Measurements from ENCODE around the gene MAP4.

Gene MAP4

DNA sequence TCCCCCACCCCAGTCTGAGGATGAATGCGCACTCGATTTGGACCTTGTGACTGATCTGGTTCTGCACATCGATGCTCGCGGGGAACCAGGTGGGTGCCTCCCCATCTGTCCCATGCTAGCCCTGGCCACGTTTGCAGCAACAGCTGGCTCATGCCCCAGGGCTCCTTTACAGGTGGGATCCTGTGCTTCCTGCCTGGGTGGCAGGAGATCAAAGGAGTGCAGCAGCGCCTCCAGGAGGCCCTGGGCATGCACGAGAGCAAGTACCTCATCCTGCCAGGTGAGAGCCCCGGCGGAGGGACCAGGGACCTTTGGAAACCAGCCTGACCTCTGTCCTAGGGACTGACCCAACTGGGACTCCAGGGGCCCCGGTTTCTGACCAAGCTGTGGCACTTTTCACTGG, 169.0 kb downstream of the MAP4 start:
- H3K27me3 ChIP-seq (ENCODE audit: insufficient read depth, low read length) = no peaks in the 10 kb centered on the region
- H3K4me1 ChIP-seq (ENCODE audit: control insufficient read depth in 1 of 2, insufficient read depth in 2 of 2, low read length in 2 of 2) = no peaks in the 10 kb centered on the region
- H2BK5ac ChIP-seq (ENCODE audit: low read depth, low read length, poor library complexity) = no peak overlapping the region
- no peak overlapping the region for H4K91ac ChIP-seq (ENCODE audit: low read depth, low read length)
- no peak overlapping the region for H3K4ac ChIP-seq (ENCODE audit: low read depth, low read length)
- no peak overlapping the region for H2AK5ac ChIP-seq (ENCODE audit: low read length)
- peaks cover 85 to 94% of the 10 kb centered on the region in 2 experiments for H3K36me3 ChIP-seq (ENCODE audit: control insufficient read depth in 1 of 2, insufficient read depth in 2 of 2, low read length in 2 of 2)
- H3K27ac ChIP-seq (ENCODE audit: low read depth, low read length) = no peak overlapping the region
- no peak overlapping the region for H4K8ac ChIP-seq (ENCODE audit: low read depth, low read length)
- H3K9ac ChIP-seq (ENCODE audit: low read length) = no peak overlapping the region
- no peak overlapping the region for H2BK12ac ChIP-seq (ENCODE audit: low read length)
- no peak for DNase-seq
- no peak overlapping the region for H3K18ac ChIP-seq (ENCODE audit: low read length)
- no peak overlapping the region for H3K14ac ChIP-seq (ENCODE audit: low read length)
- H3K9me3 ChIP-seq (ENCODE audit: insufficient read depth, low read depth, low read length) = peaks cover 5% of the 10 kb centered on the region
- no peaks in the 10 kb centered on the region for H3K79me2 ChIP-seq (ENCODE audit: control insufficient read depth, insufficient read depth, low read length, poor library complexity)
- no peak overlapping the region for H4K12ac ChIP-seq (ENCODE audit: low read depth, low read length)
- no peak overlapping the region for H3K4me3 ChIP-seq (ENCODE audit: low read depth, low read length)
- no peaks in the 10 kb centered on the region for H3K79me1 ChIP-seq (ENCODE audit: low read length)
- no CpG with 5 or more reads among the region's 11 CpGs for WGBS (ENCODE audit: extremely low coverage, insufficient coverage, insufficient read length)
- H2AFZ ChIP-seq (ENCODE audit: insufficient read depth, low read length, poor library complexity) = no peak overlapping the region
- no peak overlapping the region for H2BK120ac ChIP-seq (ENCODE audit: insufficient read depth, low read length, poor library complexity)
- H3K4me2 ChIP-seq (ENCODE audit: low read length) = no peak overlapping the region
- no peak overlapping the region for H3K23ac ChIP-seq (ENCODE audit: low read length)

DNA sequence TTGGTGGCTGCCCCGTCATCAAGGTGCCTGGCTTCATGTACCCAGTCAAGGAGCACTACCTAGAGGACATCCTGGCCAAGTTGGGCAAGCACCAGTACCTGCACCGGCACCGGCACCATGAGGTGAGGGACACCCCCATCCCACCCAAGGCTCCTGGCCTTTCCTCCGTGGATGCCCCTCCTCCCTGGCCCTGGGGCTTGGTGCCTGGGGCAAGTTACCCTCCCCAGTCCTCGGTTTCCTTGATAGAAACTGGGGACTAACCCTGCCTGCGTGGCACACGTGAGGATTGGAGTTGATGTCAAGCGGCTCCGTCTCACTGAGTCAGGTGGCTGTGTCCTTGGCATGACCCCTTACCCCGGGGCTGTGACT, 169.4 kb downstream of the MAP4 start:
- H3K14ac ChIP-seq (ENCODE audit: low read length) = no peak overlapping the region
- no peak overlapping the region for H4K8ac ChIP-seq (ENCODE audit: low read depth, low read length)
- H3K27ac ChIP-seq (ENCODE audit: low read depth, low read length) = no peak overlapping the region
- no peak overlapping the region for H2AK5ac ChIP-seq (ENCODE audit: low read length)
- no peak overlapping the region for H4K91ac ChIP-seq (ENCODE audit: low read depth, low read length)
- H3K4me3 ChIP-seq (ENCODE audit: low read depth, low read length) = no peak overlapping the region
- no peaks in the 10 kb centered on the region for H3K79me2 ChIP-seq (ENCODE audit: control insufficient read depth, insufficient read depth, low read length, poor library complexity)
- H3K23ac ChIP-seq (ENCODE audit: low read length) = no peak overlapping the region
- no peak overlapping the region for H2BK120ac ChIP-seq (ENCODE audit: insufficient read depth, low read length, poor library complexity)
- no peak overlapping the region for H2BK5ac ChIP-seq (ENCODE audit: low read depth, low read length, poor library complexity)
- H3K4ac ChIP-seq (ENCODE audit: low read depth, low read length) = no peak overlapping the region
- no peaks in the 10 kb centered on the region for H3K4me1 ChIP-seq (ENCODE audit: control insufficient read depth in 1 of 2, insufficient read depth in 2 of 2, low read length in 2 of 2)
- no peaks in the 10 kb centered on the region for H3K79me1 ChIP-seq (ENCODE audit: low read length)
- WGBS (ENCODE audit: extremely low coverage, insufficient coverage, insufficient read length) = no CpG with 5 or more reads among the region's 10 CpGs
- H3K36me3 ChIP-seq (ENCODE audit: control insufficient read depth in 1 of 2, insufficient read depth in 2 of 2, low read length in 2 of 2) = peaks cover 82 to 91% of the 10 kb centered on the region in 2 experiments
- H3K27me3 ChIP-seq (ENCODE audit: insufficient read depth, low read length) = no peaks in the 10 kb centered on the region
- H2AFZ ChIP-seq (ENCODE audit: insufficient read depth, low read length, poor library complexity) = no peak overlapping the region
- H4K12ac ChIP-seq (ENCODE audit: low read depth, low read length) = no peak overlapping the region
- no peak overlapping the region for H3K18ac ChIP-seq (ENCODE audit: low read length)
- H2BK12ac ChIP-seq (ENCODE audit: low read length) = no peak overlapping the region
- DNase-seq = no peak
- H3K4me2 ChIP-seq (ENCODE audit: low read length) = no peak overlapping the region
- peaks cover 5% of the 10 kb centered on the region for H3K9me3 ChIP-seq (ENCODE audit: insufficient read depth, low read depth, low read length)
- no peak overlapping the region for H3K9ac ChIP-seq (ENCODE audit: low read length)

DNA sequence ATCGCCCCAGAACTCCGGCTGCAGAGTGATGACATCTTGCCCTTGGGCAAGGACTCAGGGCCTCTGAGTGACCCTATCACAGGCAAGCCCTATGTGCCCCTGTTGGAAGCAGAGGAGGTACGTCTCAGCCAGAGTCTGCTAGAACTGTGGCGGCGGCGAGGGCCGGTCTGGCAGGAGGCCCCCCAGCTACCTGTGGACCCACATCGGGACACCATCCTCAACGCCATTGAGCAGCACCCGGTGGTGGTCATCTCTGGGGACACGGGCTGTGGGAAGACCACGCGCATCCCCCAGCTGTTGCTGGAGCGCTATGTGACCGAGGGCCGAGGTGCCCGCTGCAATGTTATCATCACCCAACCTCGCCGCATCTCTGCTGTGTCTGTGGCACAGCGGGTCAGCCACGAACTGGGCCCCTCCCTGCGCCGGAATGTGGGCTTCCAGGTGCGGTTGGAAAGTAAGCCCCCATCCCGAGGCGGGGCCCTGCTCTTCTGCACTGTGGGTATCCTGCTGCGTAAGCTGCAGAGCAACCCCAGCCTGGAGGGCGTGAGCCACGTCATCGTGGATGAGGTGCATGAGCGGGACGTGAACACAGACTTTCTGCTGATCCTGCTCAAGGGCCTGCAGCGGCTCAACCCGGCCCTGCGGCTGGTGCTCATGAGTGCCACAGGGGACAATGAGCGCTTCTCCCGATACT, 169.9 kb downstream of the MAP4 start:
- H4K91ac ChIP-seq (ENCODE audit: low read depth, low read length) = no peak overlapping the region
- H2AFZ ChIP-seq (ENCODE audit: insufficient read depth, low read length, poor library complexity) = no peak overlapping the region
- H2AK5ac ChIP-seq (ENCODE audit: low read length) = no peak overlapping the region
- peaks cover 5% of the 10 kb centered on the region for H3K9me3 ChIP-seq (ENCODE audit: insufficient read depth, low read depth, low read length)
- WGBS (ENCODE audit: extremely low coverage, insufficient coverage, insufficient read length) = no CpG with 5 or more reads among the region's 37 CpGs
- no peak overlapping the region for H3K4ac ChIP-seq (ENCODE audit: low read depth, low read length)
- H3K79me2 ChIP-seq (ENCODE audit: control insufficient read depth, insufficient read depth, low read length, poor library complexity) = no peaks in the 10 kb centered on the region
- H3K36me3 ChIP-seq (ENCODE audit: control insufficient read depth in 1 of 2, insufficient read depth in 2 of 2, low read length in 2 of 2) = peaks cover 82 to 92% of the 10 kb centered on the region in 2 experiments
- H4K8ac ChIP-seq (ENCODE audit: low read depth, low read length) = no peak overlapping the region
- DNase-seq = no peak
- no peaks in the 10 kb centered on the region for H3K79me1 ChIP-seq (ENCODE audit: low read length)
- no peaks in the 10 kb centered on the region for H3K4me1 ChIP-seq (ENCODE audit: control insufficient read depth in 1 of 2, insufficient read depth in 2 of 2, low read length in 2 of 2)
- H3K27me3 ChIP-seq (ENCODE audit: insufficient read depth, low read length) = no peaks in the 10 kb centered on the region
- H3K14ac ChIP-seq (ENCODE audit: low read length) = no peak overlapping the region
- H3K27ac ChIP-seq (ENCODE audit: low read depth, low read length) = no peak overlapping the region
- H2BK5ac ChIP-seq (ENCODE audit: low read depth, low read length, poor library complexity) = no peak overlapping the region
- no peak overlapping the region for H3K18ac ChIP-seq (ENCODE audit: low read length)
- H4K12ac ChIP-seq (ENCODE audit: low read depth, low read length) = no peak overlapping the region
- H3K4me2 ChIP-seq (ENCODE audit: low read length) = no peak overlapping the region
- no peak overlapping the region for H3K9ac ChIP-seq (ENCODE audit: low read length)
- no peak overlapping the region for H2BK120ac ChIP-seq (ENCODE audit: insufficient read depth, low read length, poor library complexity)
- H3K23ac ChIP-seq (ENCODE audit: low read length) = no peak overlapping the region
- H3K4me3 ChIP-seq (ENCODE audit: low read depth, low read length) = no peak overlapping the region
- H2BK12ac ChIP-seq (ENCODE audit: low read length) = no peak overlapping the region

DNA sequence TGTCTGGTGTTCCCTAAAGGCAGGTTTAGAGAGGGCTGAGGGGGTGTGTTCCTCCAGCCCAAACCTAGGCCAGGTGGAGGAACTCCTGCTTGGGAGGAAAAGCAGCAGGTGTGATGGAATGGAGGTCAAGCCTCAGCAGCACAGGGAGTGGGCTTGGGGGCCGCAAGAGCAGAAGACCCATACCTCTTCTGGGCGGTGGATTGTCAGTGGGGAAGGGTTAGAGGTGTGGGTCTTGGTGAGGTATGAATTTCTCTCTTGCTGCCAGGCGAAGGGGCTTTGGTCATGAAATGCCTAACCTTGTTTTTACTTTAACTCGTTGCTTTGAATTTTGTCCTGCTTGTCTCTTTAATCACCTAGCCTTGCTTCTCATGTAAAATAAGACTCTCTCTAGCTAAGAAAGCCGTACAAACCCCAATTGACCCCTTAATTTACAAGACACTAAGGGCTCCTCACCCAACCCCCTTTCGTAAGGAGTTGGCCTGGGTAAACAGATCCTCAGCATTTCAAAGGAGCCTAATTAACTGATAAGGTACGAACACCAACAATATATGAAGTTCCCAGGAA, 174.3 kb downstream of the MAP4 start:
- Histone ChIP-seq H2BK5ac (ENCODE audit: low read depth, low read length, poor library complexity) (no peak overlapping the region), H4K12ac (ENCODE audit: low read depth, low read length) (no peak overlapping the region), H2BK12ac (ENCODE audit: low read length) (no peak overlapping the region), H3K18ac (ENCODE audit: low read length) (no peak overlapping the region), H3K27me3 (ENCODE audit: insufficient read depth, low read length) (no peaks in the 10 kb centered on the region), H3K79me1 (ENCODE audit: low read length) (no peaks in the 10 kb centered on the region), H2AK5ac (ENCODE audit: low read length) (no peak overlapping the region), H3K79me2 (ENCODE audit: control insufficient read depth, insufficient read depth, low read length, poor library complexity) (no peaks in the 10 kb centered on the region), H3K36me3 (ENCODE audit: control insufficient read depth in 1 of 2, insufficient read depth in 2 of 2, low read length in 2 of 2) (peaks cover 70 to 76% of the 10 kb centered on the region in 2 experiments), H3K14ac (ENCODE audit: low read length) (no peak overlapping the region), H4K91ac (ENCODE audit: low read depth, low read length) (no peak overlapping the region), H3K27ac (ENCODE audit: low read depth, low read length) (no peak overlapping the region), H3K9me3 (ENCODE audit: insufficient read depth, low read depth, low read length) (no peaks in the 10 kb centered on the region), H3K4me1 (ENCODE audit: control insufficient read depth in 1 of 2, insufficient read depth in 2 of 2, low read length in 2 of 2) (no peaks in the 10 kb centered on the region), H4K8ac (ENCODE audit: low read depth, low read length) (no peak overlapping the region), H2AFZ (ENCODE audit: insufficient read depth, low read length, poor library complexity) (no peak overlapping the region), H3K4ac (ENCODE audit: low read depth, low read length) (no peak overlapping the region), H2BK120ac (ENCODE audit: insufficient read depth, low read length, poor library complexity) (no peak overlapping the region), H3K9ac (ENCODE audit: low read length) (no peak overlapping the region), H3K4me3 (ENCODE audit: low read depth, low read length) (no peak overlapping the region), H3K4me2 (ENCODE audit: low read length) (no peak overlapping the region), H3K23ac (ENCODE audit: low read length) (no peak overlapping the region)
- WGBS (ENCODE audit: extremely low coverage, insufficient coverage, insufficient read length) = no CpG with 5 or more reads among the region's 7 CpGs
- no peak for DNase-seq

Data from trophoblast cell (in vitro differentiated cells and primary cell).